ENCODE data around the gene DCDC2. TPM values are rescaled to one million over a fixed set of nuclear protein-coding genes. Genes with fewer than 3 reads are reported as not detected.

The DCDC2 gene
- total RNA-seq, 3 donors from 2014 or later, result 8.9 to 9.5 TPM; not detected in 1

GRCh38 chr6:24356310-24356973 lies 1.4 kb downstream of the DCDC2 start:
- Histone ChIP-seq H3K27ac (peak overlapping the region in 1 of 2 donors; percentile 69), H3K27me3 (no peaks in the 10 kb centered on the region), H3K36me3 (no peaks in the 10 kb centered on the region), H3K4me1 (peaks cover 2 to 8% of the 10 kb centered on the region in 2 donors), H3K9me3 (no peaks in the 10 kb centered on the region), H3K4me3 (peak overlapping the region in 2 of 3 donors; percentile 34 to 51)
- no peak for DNase-seq (ENCODE audit: low spot score in 2 of 2)
- TF ChIP-seq, protein P1, sequence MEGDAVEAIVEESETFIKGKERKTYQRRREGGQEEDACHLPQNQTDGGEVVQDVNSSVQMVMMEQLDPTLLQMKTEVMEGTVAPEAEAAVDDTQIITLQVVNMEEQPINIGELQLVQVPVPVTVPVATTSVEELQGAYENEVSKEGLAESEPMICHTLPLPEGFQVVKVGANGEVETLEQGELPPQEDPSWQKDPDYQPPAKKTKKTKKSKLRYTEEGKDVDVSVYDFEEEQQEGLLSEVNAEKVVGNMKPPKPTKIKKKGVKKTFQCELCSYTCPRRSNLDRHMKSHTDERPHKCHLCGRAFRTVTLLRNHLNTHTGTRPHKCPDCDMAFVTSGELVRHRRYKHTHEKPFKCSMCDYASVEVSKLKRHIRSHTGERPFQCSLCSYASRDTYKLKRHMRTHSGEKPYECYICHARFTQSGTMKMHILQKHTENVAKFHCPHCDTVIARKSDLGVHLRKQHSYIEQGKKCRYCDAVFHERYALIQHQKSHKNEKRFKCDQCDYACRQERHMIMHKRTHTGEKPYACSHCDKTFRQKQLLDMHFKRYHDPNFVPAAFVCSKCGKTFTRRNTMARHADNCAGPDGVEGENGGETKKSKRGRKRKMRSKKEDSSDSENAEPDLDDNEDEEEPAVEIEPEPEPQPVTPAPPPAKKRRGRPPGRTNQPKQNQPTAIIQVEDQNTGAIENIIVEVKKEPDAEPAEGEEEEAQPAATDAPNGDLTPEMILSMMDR (IDR thresholded peaks at IDR 0.05), result no peak
- TF ChIP-seq POLR2A (IDR thresholded peaks at IDR 0.05) (no peak), POLR2AphosphoS5 (IDR thresholded peaks at IDR 0.05) (no peak)
- intact Hi-C loops (cut with DNase I; ENCODE audit: low total_unique reads), result no loop called here

DNA sequence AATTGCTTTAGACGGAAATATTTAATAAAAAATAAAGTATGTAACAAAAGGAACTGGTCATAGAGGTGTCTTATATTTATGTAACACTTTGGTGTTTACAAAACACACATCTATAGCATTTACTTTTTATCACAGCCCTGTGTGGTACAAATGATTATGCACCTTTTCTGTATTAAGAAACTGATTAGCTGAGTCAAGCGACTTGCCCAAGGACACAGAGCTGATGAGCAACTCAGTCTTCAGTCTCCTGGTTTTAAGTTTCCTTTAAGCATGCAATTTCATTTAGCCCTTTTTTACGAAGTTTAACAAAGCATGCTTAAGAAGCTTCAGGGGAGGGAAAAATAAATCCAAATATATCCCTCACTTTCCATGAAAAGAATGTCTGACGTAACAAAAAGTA lies 2.5 kb downstream of the DCDC2 start:
- TF ChIP-seq, protein P1 (IDR thresholded peaks at IDR 0.05), result no peak
- no peak for TF ChIP-seq POLR2AphosphoS5 (IDR thresholded peaks at IDR 0.05)
- TF ChIP-seq POLR2A (IDR thresholded peaks at IDR 0.05), result no peak
- intact Hi-C loops (cut with DNase I; ENCODE audit: low total_unique reads), result no loop called here
- H3K27ac ChIP-seq, result no peak overlapping the region

DNA sequence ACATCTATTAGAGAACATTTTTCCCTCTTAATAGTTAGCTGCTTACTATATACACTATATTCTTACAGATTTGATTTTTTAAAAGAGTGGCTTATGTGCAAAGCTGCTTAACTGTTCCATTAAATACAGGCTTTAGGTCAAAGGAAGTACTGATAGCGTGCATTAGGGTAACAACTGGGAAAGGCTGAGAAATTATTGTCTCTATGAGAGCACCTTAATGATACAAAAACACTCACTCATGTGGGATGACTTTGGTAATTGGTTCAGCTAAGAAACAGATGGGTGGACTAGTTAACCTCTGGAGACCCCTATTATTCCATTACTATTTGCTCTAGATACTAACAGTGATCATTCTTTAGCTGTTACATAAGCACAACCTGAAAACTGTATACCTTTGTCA lies 4.0 kb downstream of the DCDC2 start:
- no peaks in the 10 kb centered on the region for H3K4me1 ChIP-seq
- DNase-seq (ENCODE audit: low spot score in 2 of 2), result no peak
- H3K36me3 ChIP-seq, result no peaks in the 10 kb centered on the region
- TF ChIP-seq, protein P1 (IDR thresholded peaks at IDR 0.05), result no peak
- TF ChIP-seq POLR2A (IDR thresholded peaks at IDR 0.05), result no peak
- no peak for TF ChIP-seq POLR2AphosphoS5 (IDR thresholded peaks at IDR 0.05)
- no peak overlapping the region for H3K27ac ChIP-seq
- no peaks in the 10 kb centered on the region for H3K27me3 ChIP-seq
- no peak overlapping the region for H3K4me3 ChIP-seq
- intact Hi-C loops (cut with DNase I; ENCODE audit: low total_unique reads), result no loop called here
- H3K9me3 ChIP-seq, result no peaks in the 10 kb centered on the region

More for the DNA sequence above, 2.5 kb downstream of the DCDC2 start:
- Histone ChIP-seq H3K4me3 (no peak overlapping the region), H3K36me3 (no peaks in the 10 kb centered on the region), H3K4me1 (peaks cover 2 to 7% of the 10 kb centered on the region in 2 donors), H3K9me3 (no peaks in the 10 kb centered on the region), H3K27me3 (no peaks in the 10 kb centered on the region)
- no peak for DNase-seq (ENCODE audit: low spot score in 2 of 2)

GRCh38 chr6:24352434-24352833 lies 5.4 kb downstream of the DCDC2 start:
- no peaks in the 10 kb centered on the region for H3K36me3 ChIP-seq
- TF ChIP-seq POLR2AphosphoS5 (IDR thresholded peaks at IDR 0.05) (no peak), POLR2A (IDR thresholded peaks at IDR 0.05) (no peak)
- TF ChIP-seq, protein P1 (IDR thresholded peaks at IDR 0.05), result no peak
- no peaks in the 10 kb centered on the region for H3K27me3 ChIP-seq
- H3K9me3 ChIP-seq, result no peaks in the 10 kb centered on the region
- DNase-seq (ENCODE audit: low spot score in 2 of 2), result no peak
- H3K27ac ChIP-seq, result no peak overlapping the region
- intact Hi-C loops (cut with DNase I; ENCODE audit: low total_unique reads), result no loop called here
- no peaks in the 10 kb centered on the region for H3K4me1 ChIP-seq
- no peak overlapping the region for H3K4me3 ChIP-seq

GRCh38 chr6:24344976-24345375 lies 12.9 kb downstream of the DCDC2 start:
- Histone ChIP-seq H3K27me3 (no peaks in the 10 kb centered on the region), H3K4me1 (no peaks in the 10 kb centered on the region), H3K27ac (no peak overlapping the region), H3K36me3 (no peaks in the 10 kb centered on the region), H3K9me3 (no peaks in the 10 kb centered on the region), H3K4me3 (no peak overlapping the region)
- intact Hi-C loops (cut with DNase I; ENCODE audit: low total_unique reads), result no loop called here
- no peak for DNase-seq (ENCODE audit: low spot score in 2 of 2)
- no peak for TF ChIP-seq POLR2A (IDR thresholded peaks at IDR 0.05)
- TF ChIP-seq, protein P1 (IDR thresholded peaks at IDR 0.05), result no peak
- TF ChIP-seq POLR2AphosphoS5 (IDR thresholded peaks at IDR 0.05), result no peak

Data from breast epithelium (tissue), 4 donors.